Breast epithelium (tissue), 3 donors: ENCODE results near the gene CMTM8.

Experiments
- POLR2A ChIP-seq: fragments of 450-650 bp; IDR thresholded peaks from one replicate; pipeline ENCODE4 v1.6.1; 2016; ENCODE audit warnings: antibody characterized with exemption, mild to moderate bottlenecking, moderate library complexity
- TF ChIP-seq, protein P1 (sequence below), 3 donors: fragments of 450-650 bp; IDR thresholded peaks; one replicate each; pipeline ENCODE4 v1.5.1; 2016 to 2017; ENCODE audit warnings: antibody characterized with exemption in 3 of 3, mild to moderate bottlenecking in 3 of 3, moderate library complexity in 3 of 3

- TF ChIP-seq, protein P1, sequence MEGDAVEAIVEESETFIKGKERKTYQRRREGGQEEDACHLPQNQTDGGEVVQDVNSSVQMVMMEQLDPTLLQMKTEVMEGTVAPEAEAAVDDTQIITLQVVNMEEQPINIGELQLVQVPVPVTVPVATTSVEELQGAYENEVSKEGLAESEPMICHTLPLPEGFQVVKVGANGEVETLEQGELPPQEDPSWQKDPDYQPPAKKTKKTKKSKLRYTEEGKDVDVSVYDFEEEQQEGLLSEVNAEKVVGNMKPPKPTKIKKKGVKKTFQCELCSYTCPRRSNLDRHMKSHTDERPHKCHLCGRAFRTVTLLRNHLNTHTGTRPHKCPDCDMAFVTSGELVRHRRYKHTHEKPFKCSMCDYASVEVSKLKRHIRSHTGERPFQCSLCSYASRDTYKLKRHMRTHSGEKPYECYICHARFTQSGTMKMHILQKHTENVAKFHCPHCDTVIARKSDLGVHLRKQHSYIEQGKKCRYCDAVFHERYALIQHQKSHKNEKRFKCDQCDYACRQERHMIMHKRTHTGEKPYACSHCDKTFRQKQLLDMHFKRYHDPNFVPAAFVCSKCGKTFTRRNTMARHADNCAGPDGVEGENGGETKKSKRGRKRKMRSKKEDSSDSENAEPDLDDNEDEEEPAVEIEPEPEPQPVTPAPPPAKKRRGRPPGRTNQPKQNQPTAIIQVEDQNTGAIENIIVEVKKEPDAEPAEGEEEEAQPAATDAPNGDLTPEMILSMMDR (IDR thresholded peaks at IDR 0.05) = no peak
- no peak for TF ChIP-seq POLR2A
Observed at GRCh38 chr3:32285891-32286290, 47.4 kb downstream of the CMTM8 start.
